ENCODE data around the gene PPAT. TPM values are rescaled to one million over a fixed set of nuclear protein-coding genes. Genes with fewer than 3 reads are reported as not detected.

Gene PPAT
- total RNA-seq, 1 donor: 8.3 TPM

DNA sequence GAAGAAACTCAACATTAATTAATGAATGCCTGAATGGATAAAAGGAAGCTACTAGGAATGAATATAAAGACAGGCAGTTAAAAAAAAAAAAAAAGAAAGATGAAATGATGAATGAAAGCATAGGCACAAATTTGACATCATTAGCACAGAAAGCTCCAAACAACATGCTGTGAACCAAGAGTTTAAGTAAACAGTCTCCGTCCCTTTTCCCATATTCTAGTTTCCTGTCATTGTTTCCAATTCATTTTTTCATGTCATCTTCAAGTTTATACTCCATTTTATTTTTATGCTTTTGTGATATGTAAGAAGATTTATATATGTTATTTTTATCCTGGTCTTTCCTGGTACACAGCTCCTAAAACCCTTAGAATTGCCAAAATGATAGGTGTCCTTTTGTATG is 30.4 kb downstream of the PPAT start:
- no peaks in the 10 kb centered on the region for H3K9me3 ChIP-seq (ENCODE audit: low read depth, low read length)
- H3K27me3 ChIP-seq (ENCODE audit: insufficient read depth, low read length): no peaks in the 10 kb centered on the region
- H3K79me2 ChIP-seq (ENCODE audit: insufficient read depth, low read length): peaks cover 12% of the 10 kb centered on the region
- H3K27ac ChIP-seq (ENCODE audit: low read depth, low read length): no peak overlapping the region
- no peaks in the 10 kb centered on the region for H4K20me1 ChIP-seq (ENCODE audit: insufficient read depth, low read length)
- H3K4me1 ChIP-seq (ENCODE audit: insufficient read depth, low read length): peaks cover 9% of the 10 kb centered on the region
- TF ChIP-seq, protein P1, sequence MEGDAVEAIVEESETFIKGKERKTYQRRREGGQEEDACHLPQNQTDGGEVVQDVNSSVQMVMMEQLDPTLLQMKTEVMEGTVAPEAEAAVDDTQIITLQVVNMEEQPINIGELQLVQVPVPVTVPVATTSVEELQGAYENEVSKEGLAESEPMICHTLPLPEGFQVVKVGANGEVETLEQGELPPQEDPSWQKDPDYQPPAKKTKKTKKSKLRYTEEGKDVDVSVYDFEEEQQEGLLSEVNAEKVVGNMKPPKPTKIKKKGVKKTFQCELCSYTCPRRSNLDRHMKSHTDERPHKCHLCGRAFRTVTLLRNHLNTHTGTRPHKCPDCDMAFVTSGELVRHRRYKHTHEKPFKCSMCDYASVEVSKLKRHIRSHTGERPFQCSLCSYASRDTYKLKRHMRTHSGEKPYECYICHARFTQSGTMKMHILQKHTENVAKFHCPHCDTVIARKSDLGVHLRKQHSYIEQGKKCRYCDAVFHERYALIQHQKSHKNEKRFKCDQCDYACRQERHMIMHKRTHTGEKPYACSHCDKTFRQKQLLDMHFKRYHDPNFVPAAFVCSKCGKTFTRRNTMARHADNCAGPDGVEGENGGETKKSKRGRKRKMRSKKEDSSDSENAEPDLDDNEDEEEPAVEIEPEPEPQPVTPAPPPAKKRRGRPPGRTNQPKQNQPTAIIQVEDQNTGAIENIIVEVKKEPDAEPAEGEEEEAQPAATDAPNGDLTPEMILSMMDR (IDR thresholded peaks at IDR 0.05; ENCODE audit: extremely low read depth, low read depth, low read length): no peak
- H3K4me2 ChIP-seq (ENCODE audit: insufficient read depth, low read length): no peak overlapping the region
- no peak for DNase-seq (ENCODE audit: insufficient read length, low spot score, missing footprints)
- H3K4me3 ChIP-seq (ENCODE audit: insufficient read depth, low read length): no peak overlapping the region
- H2AFZ ChIP-seq (ENCODE audit: low read length): no peak overlapping the region
- H3K36me3 ChIP-seq (ENCODE audit: insufficient read depth, low read length): peaks cover 25% of the 10 kb centered on the region

DNA sequence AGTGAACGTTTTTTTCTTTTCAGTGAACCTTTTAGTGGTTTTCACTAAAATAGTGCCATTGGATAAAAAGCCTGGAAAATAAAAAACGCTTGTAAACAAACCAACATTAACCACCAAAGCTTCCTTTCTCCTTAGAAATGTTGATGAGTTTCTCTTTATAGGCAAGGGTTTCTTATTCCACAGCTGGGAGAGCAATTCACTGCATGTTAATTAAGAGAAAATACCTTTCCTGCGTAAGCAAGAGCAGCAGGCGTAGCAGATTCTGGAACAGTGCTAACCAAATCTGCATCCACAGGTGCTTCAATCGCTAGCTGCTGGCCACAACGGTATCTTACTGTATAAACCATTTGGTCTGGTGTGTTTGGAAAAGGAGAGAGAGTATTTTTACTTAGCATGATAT is 34.9 kb downstream of the PPAT start:
- peaks cover 26% of the 10 kb centered on the region for H3K36me3 ChIP-seq (ENCODE audit: insufficient read depth, low read length)
- no peaks in the 10 kb centered on the region for H3K27me3 ChIP-seq (ENCODE audit: insufficient read depth, low read length)
- H3K27ac ChIP-seq (ENCODE audit: low read depth, low read length): no peak overlapping the region
- H3K9me3 ChIP-seq (ENCODE audit: low read depth, low read length): no peaks in the 10 kb centered on the region
- H3K79me2 ChIP-seq (ENCODE audit: insufficient read depth, low read length): no peaks in the 10 kb centered on the region
- DNase-seq (ENCODE audit: insufficient read length, low spot score, missing footprints): no peak
- no peaks in the 10 kb centered on the region for H4K20me1 ChIP-seq (ENCODE audit: insufficient read depth, low read length)
- no peak overlapping the region for H3K4me3 ChIP-seq (ENCODE audit: insufficient read depth, low read length)
- H2AFZ ChIP-seq (ENCODE audit: low read length): no peak overlapping the region
- TF ChIP-seq, protein P1 (IDR thresholded peaks at IDR 0.05; ENCODE audit: extremely low read depth, low read depth, low read length): no peak
- no peak overlapping the region for H3K4me2 ChIP-seq (ENCODE audit: insufficient read depth, low read length)
- H3K4me1 ChIP-seq (ENCODE audit: insufficient read depth, low read length): no peaks in the 10 kb centered on the region

DNA sequence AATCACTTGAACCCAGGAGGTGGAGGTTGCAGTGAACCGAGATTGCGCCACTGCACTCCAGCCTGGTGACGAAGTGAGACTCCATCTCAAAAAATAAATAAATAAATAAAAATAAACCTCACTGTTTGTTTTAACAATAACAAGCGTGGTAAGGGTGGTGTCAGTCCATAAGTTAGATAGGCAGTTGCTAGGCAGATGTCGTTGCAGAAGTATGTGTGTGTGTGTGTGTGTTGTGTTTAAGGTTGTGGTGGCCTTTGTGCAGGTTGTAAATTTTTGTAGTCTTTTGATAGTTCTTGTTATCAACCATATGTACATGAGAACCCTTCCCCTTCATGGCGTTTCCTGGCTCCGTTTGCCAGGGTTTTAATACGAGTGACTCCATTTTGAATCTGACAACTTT is 44.1 kb downstream of the PPAT start:
- TF ChIP-seq, protein P1 (IDR thresholded peaks at IDR 0.05; ENCODE audit: extremely low read depth, low read depth, low read length): no peak
- no peak overlapping the region for H3K4me3 ChIP-seq (ENCODE audit: insufficient read depth, low read length)
- H3K79me2 ChIP-seq (ENCODE audit: insufficient read depth, low read length): peaks cover 33% of the 10 kb centered on the region
- H3K4me2 ChIP-seq (ENCODE audit: insufficient read depth, low read length): no peak overlapping the region
- no peak overlapping the region for H3K27ac ChIP-seq (ENCODE audit: low read depth, low read length)
- H3K9me3 ChIP-seq (ENCODE audit: low read depth, low read length): no peaks in the 10 kb centered on the region
- peaks cover 6% of the 10 kb centered on the region for H3K36me3 ChIP-seq (ENCODE audit: insufficient read depth, low read length)
- peaks cover 6% of the 10 kb centered on the region for H3K4me1 ChIP-seq (ENCODE audit: insufficient read depth, low read length)
- no peak for DNase-seq (ENCODE audit: insufficient read length, low spot score, missing footprints)
- no peaks in the 10 kb centered on the region for H4K20me1 ChIP-seq (ENCODE audit: insufficient read depth, low read length)
- H2AFZ ChIP-seq (ENCODE audit: low read length): no peak overlapping the region
- H3K27me3 ChIP-seq (ENCODE audit: insufficient read depth, low read length): no peaks in the 10 kb centered on the region

DNA sequence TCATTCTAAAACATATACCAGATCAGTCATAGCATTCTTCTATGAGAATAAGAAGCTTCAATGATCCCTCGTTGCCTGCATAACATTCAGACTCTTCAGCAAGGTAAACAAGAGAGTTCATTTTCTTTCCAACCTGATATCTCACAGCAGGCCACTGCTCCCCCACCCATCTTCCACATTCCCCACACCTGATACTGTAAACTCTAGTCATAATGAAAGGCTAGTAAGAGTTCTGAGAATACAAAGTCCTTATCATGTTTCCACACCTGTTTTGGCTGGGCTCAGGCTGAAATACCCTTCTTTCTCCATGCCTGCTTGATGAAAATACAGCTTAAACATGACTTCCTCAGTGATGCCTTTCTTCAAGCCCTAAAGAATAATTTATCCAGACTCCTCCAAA is 45.9 kb downstream of the PPAT start:
- no peaks in the 10 kb centered on the region for H4K20me1 ChIP-seq (ENCODE audit: insufficient read depth, low read length)
- H3K27me3 ChIP-seq (ENCODE audit: insufficient read depth, low read length): no peaks in the 10 kb centered on the region
- H3K4me1 ChIP-seq (ENCODE audit: insufficient read depth, low read length): peaks cover 8% of the 10 kb centered on the region
- H3K27ac ChIP-seq (ENCODE audit: low read depth, low read length): no peak overlapping the region
- H3K79me2 ChIP-seq (ENCODE audit: insufficient read depth, low read length): peaks cover 42% of the 10 kb centered on the region
- no peak overlapping the region for H3K4me2 ChIP-seq (ENCODE audit: insufficient read depth, low read length)
- H2AFZ ChIP-seq (ENCODE audit: low read length): no peak overlapping the region
- H3K36me3 ChIP-seq (ENCODE audit: insufficient read depth, low read length): no peaks in the 10 kb centered on the region
- H3K4me3 ChIP-seq (ENCODE audit: insufficient read depth, low read length): no peak overlapping the region
- no peak for DNase-seq (ENCODE audit: insufficient read length, low spot score, missing footprints)
- no peaks in the 10 kb centered on the region for H3K9me3 ChIP-seq (ENCODE audit: low read depth, low read length)
- TF ChIP-seq, protein P1 (IDR thresholded peaks at IDR 0.05; ENCODE audit: extremely low read depth, low read depth, low read length): no peak
